Measurements from ENCODE around the gene DLG2. TPM values are rescaled to one million over a fixed set of nuclear protein-coding genes. Genes with fewer than 3 reads are reported as not detected.

Gene DLG2
- total RNA-seq, 1 donor from 2014 or later: 5.9 TPM

- Mint-ChIP-seq H3K27me3 (peaks cover 7% of the 10 kb centered on the region), H3K36me3 (no peaks in the 10 kb centered on the region), H3K4me3 (no peak overlapping the region), H3K9me3 (peaks cover 9% of the 10 kb centered on the region), H3K27ac (peak overlapping the region; percentile 42), H3K4me1 (ENCODE audit: unreplicated experiment) (peaks cover 12% of the 10 kb centered on the region)
- TF ChIP-seq, protein P1, sequence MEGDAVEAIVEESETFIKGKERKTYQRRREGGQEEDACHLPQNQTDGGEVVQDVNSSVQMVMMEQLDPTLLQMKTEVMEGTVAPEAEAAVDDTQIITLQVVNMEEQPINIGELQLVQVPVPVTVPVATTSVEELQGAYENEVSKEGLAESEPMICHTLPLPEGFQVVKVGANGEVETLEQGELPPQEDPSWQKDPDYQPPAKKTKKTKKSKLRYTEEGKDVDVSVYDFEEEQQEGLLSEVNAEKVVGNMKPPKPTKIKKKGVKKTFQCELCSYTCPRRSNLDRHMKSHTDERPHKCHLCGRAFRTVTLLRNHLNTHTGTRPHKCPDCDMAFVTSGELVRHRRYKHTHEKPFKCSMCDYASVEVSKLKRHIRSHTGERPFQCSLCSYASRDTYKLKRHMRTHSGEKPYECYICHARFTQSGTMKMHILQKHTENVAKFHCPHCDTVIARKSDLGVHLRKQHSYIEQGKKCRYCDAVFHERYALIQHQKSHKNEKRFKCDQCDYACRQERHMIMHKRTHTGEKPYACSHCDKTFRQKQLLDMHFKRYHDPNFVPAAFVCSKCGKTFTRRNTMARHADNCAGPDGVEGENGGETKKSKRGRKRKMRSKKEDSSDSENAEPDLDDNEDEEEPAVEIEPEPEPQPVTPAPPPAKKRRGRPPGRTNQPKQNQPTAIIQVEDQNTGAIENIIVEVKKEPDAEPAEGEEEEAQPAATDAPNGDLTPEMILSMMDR (conservative IDR thresholded peaks at IDR 0.05): no peak
- no peak for DNase-seq (ENCODE audit: extremely low spot score, unreplicated experiment)
These were observed 1393.1 kb downstream of the DLG2 start for GRCh38 chr11:84234011-84234410.

- H3K4me1 Mint-ChIP-seq (ENCODE audit: unreplicated experiment): peaks cover 12% of the 10 kb centered on the region
- no peak for DNase-seq (ENCODE audit: extremely low spot score, unreplicated experiment)
- peaks cover 9% of the 10 kb centered on the region for H3K9me3 Mint-ChIP-seq
- H3K4me3 Mint-ChIP-seq: no peak overlapping the region
- no peak overlapping the region for H3K27ac Mint-ChIP-seq
- H3K36me3 Mint-ChIP-seq: no peaks in the 10 kb centered on the region
- TF ChIP-seq, protein P1 (conservative IDR thresholded peaks at IDR 0.05): no peak
- peaks cover 7% of the 10 kb centered on the region for H3K27me3 Mint-ChIP-seq
These were observed 1394.6 kb downstream of the DLG2 start for GRCh38 chr11:84232511-84232910.

DNA sequence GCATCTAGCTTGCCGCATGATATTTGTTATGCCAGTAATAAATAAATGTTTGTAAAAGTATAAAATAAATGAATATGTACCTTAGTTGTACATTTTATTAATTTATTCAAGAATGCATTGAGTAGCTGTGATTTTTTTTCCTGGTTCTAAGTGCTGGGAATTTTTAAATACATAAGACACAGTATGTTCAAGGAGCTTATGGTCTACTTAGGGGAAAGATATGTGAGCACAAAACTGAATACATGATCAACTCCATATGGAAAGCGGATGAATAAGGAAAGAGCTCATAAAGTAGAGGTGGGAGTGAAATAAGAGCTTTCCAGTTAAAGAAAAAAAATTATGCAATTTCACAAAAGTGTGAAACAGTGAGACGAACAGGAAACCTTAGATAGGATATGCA lies 1396.7 kb downstream of the DLG2 start:
- Mint-ChIP-seq H3K36me3 (no peaks in the 10 kb centered on the region), H3K9me3 (peaks cover 9% of the 10 kb centered on the region), H3K27ac (no peak overlapping the region), H3K27me3 (peaks cover 5% of the 10 kb centered on the region), H3K4me1 (ENCODE audit: unreplicated experiment) (peaks cover 12% of the 10 kb centered on the region), H3K4me3 (no peak overlapping the region)
- TF ChIP-seq, protein P1 (conservative IDR thresholded peaks at IDR 0.05): no peak
- DNase-seq (ENCODE audit: extremely low spot score, unreplicated experiment): no peak

GRCh38 chr11:84227970-84228665 lies 1399.0 kb downstream of the DLG2 start:
- Mint-ChIP-seq H3K4me1 (ENCODE audit: unreplicated experiment) (no peaks in the 10 kb centered on the region), H3K27me3 (peaks cover 8% of the 10 kb centered on the region), H3K36me3 (no peaks in the 10 kb centered on the region), H3K27ac (no peak overlapping the region), H3K9me3 (peaks cover 4% of the 10 kb centered on the region), H3K4me3 (no peak overlapping the region)
- DNase-seq (ENCODE audit: extremely low spot score, unreplicated experiment): no peak
- TF ChIP-seq, protein P1 (conservative IDR thresholded peaks at IDR 0.05): no peak

DNA sequence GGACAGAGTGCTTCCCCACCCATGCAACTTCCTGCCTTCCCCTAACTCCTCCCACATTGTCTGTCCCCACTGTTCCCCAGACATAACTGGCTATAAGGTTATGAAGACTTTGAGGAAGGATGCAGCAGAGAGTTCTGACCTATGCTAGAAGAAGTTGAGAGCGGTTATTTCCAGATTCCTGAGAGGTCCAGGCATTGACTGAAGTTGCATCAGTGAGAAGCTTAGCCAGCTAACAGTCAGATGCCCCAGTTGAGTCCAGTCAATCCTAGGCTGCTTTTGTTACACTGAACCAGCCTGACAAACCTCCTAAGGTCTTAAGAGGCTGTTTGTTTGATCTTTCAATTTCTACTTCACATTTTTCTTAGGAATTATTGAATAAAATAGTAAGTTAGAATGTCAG lies 1403.1 kb downstream of the DLG2 start:
- Mint-ChIP-seq H3K9me3 (no peaks in the 10 kb centered on the region), H3K27me3 (peaks cover 9% of the 10 kb centered on the region), H3K4me1 (ENCODE audit: unreplicated experiment) (no peaks in the 10 kb centered on the region), H3K36me3 (no peaks in the 10 kb centered on the region), H3K4me3 (no peak overlapping the region), H3K27ac (no peak overlapping the region)
- TF ChIP-seq, protein P1 (conservative IDR thresholded peaks at IDR 0.05): no peak
- no peak for DNase-seq (ENCODE audit: extremely low spot score, unreplicated experiment)
